Rectal smooth muscle tissue (tissue), 1 donor: Measurements from ENCODE around the gene SELENOF.

Experiments used
- H3K27ac ChIP-seq: one replicate; pipeline ENCODE4 v1.7.0; 2013; ENCODE audit warnings: low read depth, low read length, inconsistent platforms
- H3K27me3 ChIP-seq: one replicate; pipeline ENCODE4 v1.7.0; 2013; ENCODE audit warnings: low read length; ENCODE audit not compliant: control insufficient read depth, insufficient read depth
- H3K36me3 ChIP-seq: one replicate; pipeline ENCODE4 v1.7.0; 2013; ENCODE audit warnings: low read length; ENCODE audit not compliant: control insufficient read depth, insufficient read depth
- H3K4me1 ChIP-seq: one replicate; pipeline ENCODE4 v1.7.0; 2013; ENCODE audit warnings: low read length; ENCODE audit not compliant: control insufficient read depth, insufficient read depth
- H3K4me3 ChIP-seq: one replicate; pipeline ENCODE4 v1.7.0; 2013; ENCODE audit warnings: low read length
- H3K9ac ChIP-seq: one replicate; pipeline ENCODE4 v1.7.0; 2013; ENCODE audit warnings: low read length

SELENOF gene

DNA sequence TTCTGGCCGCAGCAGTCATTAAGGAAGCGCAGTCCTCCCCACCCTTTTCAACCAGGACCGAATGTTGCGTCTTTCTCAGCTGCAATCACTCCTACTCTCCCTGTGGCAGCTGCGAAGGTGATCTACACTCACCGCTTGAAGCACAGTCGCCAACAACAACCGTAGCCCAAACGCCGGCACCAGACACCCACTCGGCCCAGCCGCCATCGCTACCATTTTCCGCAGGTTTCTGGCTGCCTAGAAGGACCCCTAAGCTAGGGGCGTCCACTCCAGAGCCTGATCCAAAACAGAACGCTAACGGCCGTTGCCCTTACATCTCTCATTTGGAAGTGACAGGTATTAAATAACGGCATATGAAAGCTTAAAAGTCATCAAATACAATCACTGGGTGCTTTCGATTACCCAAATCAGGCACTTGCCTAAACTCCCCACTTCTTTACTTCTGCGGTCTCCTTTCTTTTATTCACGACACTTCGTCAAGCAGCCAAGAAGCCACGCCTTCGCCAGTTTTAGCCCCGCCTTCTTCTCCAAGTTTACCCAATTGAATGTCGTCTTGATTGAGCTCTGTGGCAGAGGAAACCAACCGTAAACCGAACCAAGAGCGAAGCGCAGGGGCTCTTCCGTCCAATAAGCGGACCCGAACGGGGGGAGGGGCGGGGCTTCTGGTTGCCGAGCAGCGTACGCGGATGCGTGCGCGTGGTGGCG is at the start of gene SELENOF:
Gene SELENOF (minus strand): TSS at position 231 of the 705 bp plus-strand sequence. CDS start 15 bp downstream, at position 216.
- Histone ChIP-seq H3K27ac (peak within 1 kb of the TSS; percentile 99), H3K9ac (peak within 1 kb of the TSS; percentile 99), H3K27me3 (no peaks in the 10 kb centered on the region), H3K4me3 (peak within 1 kb of the TSS; percentile 100), H3K36me3 (peaks cover 4% of the 10 kb centered on the region), H3K4me1 (peaks cover 4% of the 10 kb centered on the region)

DNA sequence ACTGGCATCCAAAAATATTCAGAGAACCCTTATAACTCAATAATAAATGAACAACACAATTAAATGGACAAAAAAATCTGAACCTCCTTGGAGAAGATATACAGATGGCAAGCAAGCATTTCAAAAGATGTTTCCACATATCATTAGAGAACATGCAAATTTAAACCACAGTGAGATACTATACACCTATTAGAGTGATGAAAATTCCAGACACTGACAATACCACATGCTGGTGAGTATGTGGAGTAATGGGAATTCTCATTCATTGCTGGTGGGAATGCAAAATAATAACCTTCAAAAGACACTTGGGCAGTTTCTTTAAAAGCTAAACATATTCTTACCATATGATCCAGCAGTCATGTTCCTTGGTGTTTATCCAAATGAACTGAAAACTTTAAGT is 46.6 kb upstream of the SELENOF start:
- Histone ChIP-seq H3K4me1 (no peaks in the 10 kb centered on the region), H3K4me3 (no peak overlapping the region), H3K9ac (no peak overlapping the region), H3K27me3 (no peaks in the 10 kb centered on the region), H3K27ac (no peak overlapping the region), H3K36me3 (no peaks in the 10 kb centered on the region)

DNA sequence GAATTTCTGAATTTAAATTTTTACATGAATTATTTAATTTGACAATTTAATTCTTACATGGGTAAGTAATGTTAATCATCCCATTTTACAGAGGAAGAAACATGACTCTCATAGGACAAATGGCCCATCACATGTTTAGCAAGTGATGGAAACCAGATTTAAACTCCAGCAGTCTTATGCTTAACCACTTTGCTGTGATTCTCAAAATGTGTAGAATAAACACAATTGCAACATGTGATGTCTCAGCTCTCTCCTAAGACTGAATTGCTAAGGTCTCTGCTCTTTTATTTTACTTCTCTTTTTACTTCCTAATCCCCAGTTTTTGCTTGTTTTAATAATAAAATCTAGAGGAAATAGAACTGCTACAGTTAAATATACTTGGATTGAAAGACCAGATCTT is 43.3 kb upstream of the SELENOF start:
- Histone ChIP-seq H3K4me3 (no peak overlapping the region), H3K27ac (no peak overlapping the region), H3K9ac (no peak overlapping the region), H3K4me1 (no peaks in the 10 kb centered on the region), H3K27me3 (no peaks in the 10 kb centered on the region), H3K36me3 (no peaks in the 10 kb centered on the region)

DNA sequence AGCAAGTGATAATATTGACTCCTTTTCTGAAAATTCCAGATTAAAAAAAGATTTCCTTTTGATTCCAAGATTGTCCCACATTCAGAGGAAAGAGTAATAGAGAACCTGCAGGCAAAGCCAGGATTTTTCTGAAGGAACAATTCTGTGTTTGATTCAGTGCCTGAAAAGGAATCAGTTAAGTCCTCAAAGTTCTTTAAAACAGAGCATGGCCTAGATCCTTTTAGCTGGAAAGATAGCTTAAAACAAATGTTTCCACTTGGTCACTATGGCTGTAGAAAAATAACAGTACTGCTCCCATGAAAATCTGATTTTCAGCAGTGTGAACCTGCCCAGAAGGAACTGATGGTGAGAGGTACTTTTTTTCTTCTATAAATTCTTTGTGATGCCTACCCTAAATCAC is 42.3 kb upstream of the SELENOF start:
- Histone ChIP-seq H3K36me3 (no peaks in the 10 kb centered on the region), H3K27ac (no peak overlapping the region), H3K4me3 (no peak overlapping the region), H3K27me3 (no peaks in the 10 kb centered on the region), H3K4me1 (no peaks in the 10 kb centered on the region), H3K9ac (no peak overlapping the region)

DNA sequence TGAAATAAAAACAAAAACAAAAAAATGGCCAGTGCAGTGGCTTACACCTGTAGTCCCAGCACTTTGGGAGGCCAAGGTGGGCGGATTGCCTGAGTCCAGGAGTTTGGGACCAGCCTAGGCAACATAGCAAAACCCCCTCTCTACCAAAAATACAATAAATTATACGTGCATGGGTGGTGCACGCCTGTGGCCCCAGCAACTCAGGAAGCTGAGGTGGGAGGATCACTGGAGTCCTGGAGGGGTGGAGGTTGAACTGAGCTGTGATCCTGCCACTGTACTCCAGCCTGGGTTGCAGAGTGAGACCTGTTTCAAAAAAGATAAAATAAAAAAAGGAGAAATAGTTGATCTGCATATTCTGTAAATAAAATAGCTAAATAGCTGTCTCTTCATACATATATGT is 41.8 kb upstream of the SELENOF start:
- Histone ChIP-seq H3K4me1 (no peaks in the 10 kb centered on the region), H3K4me3 (no peak overlapping the region), H3K36me3 (no peaks in the 10 kb centered on the region), H3K27me3 (no peaks in the 10 kb centered on the region), H3K9ac (no peak overlapping the region), H3K27ac (no peak overlapping the region)

DNA sequence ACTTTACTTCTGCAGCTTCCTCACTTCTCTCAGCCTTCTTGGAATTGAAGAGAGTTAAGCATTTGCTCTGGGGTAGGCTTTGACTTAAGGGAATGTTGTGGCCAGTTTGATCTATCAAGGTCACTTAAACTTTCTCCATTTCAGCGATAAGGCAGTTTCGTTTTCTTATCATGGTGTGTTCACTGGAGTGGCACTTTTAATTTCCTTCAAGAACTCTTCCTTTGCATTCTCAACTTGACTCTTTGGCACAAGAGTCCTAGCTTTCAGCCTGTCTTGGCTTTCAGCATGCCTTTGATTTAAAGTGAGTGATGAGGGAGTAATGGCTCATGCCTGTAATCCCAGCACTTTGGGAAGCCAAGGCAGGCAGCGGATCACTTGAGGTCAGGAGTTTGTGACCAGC is 39.2 kb upstream of the SELENOF start:
- H3K9ac ChIP-seq, result no peak overlapping the region
- no peaks in the 10 kb centered on the region for H3K27me3 ChIP-seq
- H3K36me3 ChIP-seq, result no peaks in the 10 kb centered on the region
- H3K27ac ChIP-seq, result no peak overlapping the region
- H3K4me1 ChIP-seq, result no peaks in the 10 kb centered on the region
- H3K4me3 ChIP-seq, result no peak overlapping the region

DNA sequence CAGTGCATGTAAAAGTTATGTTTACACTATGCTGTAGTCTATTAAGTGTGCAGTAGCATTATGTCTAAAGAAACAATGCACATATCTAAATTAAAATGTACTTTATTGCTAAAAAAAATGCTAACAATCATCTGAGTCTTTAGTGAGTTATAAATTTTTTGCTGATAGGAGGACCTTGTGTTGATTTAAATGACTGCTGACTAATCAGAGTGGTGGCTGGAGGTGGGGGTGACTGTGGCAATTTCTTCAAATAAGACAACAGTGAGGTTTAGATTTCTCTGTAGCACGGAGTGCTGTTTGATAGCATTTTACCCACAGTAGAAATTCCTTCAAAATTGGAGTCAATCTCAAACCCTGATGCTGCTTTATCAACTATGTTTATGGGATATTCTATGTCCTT is 37.5 kb upstream of the SELENOF start:
- Histone ChIP-seq H3K27ac (no peak overlapping the region), H3K36me3 (no peaks in the 10 kb centered on the region), H3K4me1 (no peaks in the 10 kb centered on the region), H3K4me3 (no peak overlapping the region), H3K27me3 (no peaks in the 10 kb centered on the region), H3K9ac (no peak overlapping the region)

DNA sequence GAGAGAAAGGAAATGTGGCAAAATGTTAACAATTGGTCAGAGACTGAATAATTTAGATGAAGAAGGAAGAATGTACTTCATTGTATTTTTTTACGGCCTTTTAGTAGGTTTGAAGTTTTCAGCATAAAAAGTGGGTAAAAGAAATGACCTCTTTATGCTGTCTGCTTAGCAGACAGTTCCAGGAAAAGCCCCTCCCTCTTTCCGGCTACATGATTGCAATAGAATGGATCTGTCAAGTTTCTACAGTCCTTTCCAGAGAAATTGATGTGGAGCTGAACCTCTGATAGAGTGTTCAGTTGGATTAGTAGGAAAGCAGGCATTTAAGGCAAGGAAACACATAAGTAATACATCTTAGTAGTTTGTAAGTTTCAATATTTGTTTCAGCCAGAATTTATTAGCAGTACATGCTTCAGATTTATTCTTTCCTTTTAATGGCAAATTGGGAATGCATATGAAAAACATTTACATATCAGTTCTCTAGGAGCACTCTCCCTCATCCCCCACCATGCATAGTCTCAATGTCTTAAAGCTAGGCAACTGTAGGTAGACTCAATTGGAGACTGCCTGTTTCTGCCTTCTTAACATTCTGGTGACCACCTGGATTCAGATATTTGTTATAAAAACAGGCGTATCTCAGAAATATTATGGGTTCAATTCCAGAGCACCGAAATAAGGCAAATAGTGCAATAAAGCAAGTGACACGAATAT is 36.9 kb upstream of the SELENOF start:
- no peaks in the 10 kb centered on the region for H3K4me1 ChIP-seq
- no peaks in the 10 kb centered on the region for H3K27me3 ChIP-seq
- no peaks in the 10 kb centered on the region for H3K36me3 ChIP-seq
- no peak overlapping the region for H3K4me3 ChIP-seq
- H3K27ac ChIP-seq, result no peak overlapping the region
- H3K9ac ChIP-seq, result no peak overlapping the region

DNA sequence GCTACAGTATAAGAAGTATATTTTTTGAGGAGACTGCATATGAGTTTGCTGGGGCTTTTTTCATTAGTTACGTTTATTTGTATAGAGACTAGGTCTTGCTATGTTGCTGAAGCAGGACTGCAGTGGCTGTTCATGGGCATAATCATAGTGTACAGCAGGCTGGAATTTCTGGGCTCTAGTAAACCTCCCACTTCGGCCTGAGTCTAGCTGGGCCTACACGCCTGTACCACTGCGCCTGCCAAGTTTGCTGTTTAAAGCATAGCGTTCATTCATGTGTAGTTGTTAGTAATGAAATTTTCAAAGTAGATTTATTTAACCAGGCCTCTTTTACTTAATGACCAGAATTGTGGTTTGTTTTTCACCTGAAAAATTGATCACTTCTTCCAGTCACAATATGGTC is 34.3 kb upstream of the SELENOF start:
- Histone ChIP-seq H3K9ac (no peak overlapping the region), H3K4me3 (no peak overlapping the region), H3K36me3 (no peaks in the 10 kb centered on the region), H3K27ac (no peak overlapping the region), H3K27me3 (no peaks in the 10 kb centered on the region), H3K4me1 (no peaks in the 10 kb centered on the region)

DNA sequence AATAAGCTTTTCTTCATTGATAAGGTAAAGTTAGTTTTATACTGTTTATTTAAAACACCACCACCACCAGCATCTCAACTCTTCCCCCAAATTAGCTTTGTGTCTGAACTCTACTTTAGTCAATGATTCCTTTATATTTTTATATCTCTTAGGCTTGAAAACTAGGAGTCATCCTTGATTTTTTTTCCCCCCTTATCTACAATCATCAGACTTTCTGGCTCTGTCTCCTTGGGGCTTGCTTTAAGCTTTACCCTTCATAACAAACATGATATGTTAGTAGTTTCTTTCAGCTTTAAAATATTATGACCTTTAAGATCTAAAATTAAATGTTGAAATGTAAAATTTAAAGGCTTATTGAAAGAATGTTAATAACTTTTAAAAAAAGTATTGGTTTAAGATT is 28.8 kb upstream of the SELENOF start:
- no peaks in the 10 kb centered on the region for H3K4me1 ChIP-seq
- H3K9ac ChIP-seq, result no peak overlapping the region

DNA sequence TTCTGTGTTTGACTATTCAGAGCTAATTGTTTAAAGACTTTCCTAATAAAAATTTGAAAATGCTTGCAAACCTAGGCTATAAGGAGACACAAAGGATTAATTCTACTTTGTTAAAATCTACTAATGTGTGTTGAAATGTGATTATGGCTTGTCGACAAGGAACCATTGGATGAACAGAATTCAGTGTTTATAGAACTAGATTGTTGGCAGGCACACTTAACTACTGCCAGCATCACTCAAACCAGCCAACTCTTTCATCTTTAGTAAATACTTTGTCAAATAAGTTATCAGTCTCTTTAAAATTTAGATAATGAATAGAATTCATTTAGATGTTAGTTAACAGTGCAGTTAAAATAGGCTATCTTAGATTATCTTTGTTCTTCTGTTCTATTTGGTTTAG is 28.1 kb upstream of the SELENOF start:
- Histone ChIP-seq H3K4me1 (no peaks in the 10 kb centered on the region), H3K4me3 (no peak overlapping the region), H3K27ac (no peak overlapping the region), H3K27me3 (no peaks in the 10 kb centered on the region), H3K36me3 (no peaks in the 10 kb centered on the region), H3K9ac (no peak overlapping the region)

More for the DNA sequence above, 28.8 kb upstream of the SELENOF start:
- Histone ChIP-seq H3K27me3 (no peaks in the 10 kb centered on the region), H3K27ac (no peak overlapping the region), H3K4me3 (no peak overlapping the region), H3K36me3 (no peaks in the 10 kb centered on the region)

DNA sequence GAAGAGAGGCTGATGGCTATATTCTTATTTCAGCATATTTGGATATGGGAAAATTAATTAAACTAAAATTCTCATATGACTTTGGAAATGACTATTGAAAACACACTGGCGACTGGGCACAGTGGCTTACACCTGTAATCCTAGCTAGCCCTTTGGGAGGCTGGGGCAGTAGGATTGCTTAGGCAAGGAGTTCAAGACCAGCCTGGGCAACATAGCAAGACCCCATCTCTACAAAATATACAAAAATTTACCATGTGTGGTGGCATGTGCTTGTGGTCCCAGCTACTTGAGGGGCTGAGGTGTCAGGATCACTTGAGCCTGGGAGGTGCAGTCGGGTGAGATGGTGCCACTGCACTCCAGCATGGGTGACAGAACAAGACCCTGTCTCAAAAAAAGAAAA is 26.7 kb upstream of the SELENOF start:
- H3K9ac ChIP-seq, result no peak overlapping the region
- H3K36me3 ChIP-seq, result no peaks in the 10 kb centered on the region
- H3K27me3 ChIP-seq, result no peaks in the 10 kb centered on the region
- H3K27ac ChIP-seq, result no peak overlapping the region
- no peak overlapping the region for H3K4me3 ChIP-seq
- no peaks in the 10 kb centered on the region for H3K4me1 ChIP-seq

DNA sequence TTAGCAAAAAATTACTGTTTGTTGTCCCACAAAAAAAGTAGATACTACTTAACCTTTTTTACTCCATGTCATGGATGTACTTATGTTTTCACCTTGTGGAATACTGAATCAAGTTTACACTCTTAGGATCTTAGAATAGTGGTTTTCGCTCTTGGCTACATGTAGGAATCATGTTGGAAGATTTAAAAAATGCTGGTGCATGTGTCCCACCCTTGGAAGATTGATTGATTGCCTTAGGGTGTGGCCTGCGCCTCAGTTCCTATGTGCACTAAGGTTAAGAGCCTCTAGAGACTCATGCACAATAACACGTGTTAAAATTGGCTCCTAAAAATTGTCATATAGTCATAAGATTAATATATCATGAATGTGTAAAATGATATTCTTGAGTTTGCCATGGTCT is 25.5 kb upstream of the SELENOF start:
- Histone ChIP-seq H3K27me3 (no peaks in the 10 kb centered on the region), H3K9ac (no peak overlapping the region), H3K4me3 (no peak overlapping the region), H3K4me1 (no peaks in the 10 kb centered on the region), H3K27ac (no peak overlapping the region), H3K36me3 (no peaks in the 10 kb centered on the region)
